H54 (cell line): ENCODE results near the gene ACAD9.
A peak's percentile ranks its signal among the peaks of the same experiment; 100 is the strongest.
"Not testable (repeated sequence)": the region's sequence is repeated elsewhere in the genome, so short reads cannot be mapped to it uniquely, and the experiment has no call there.

Source experiments
- DNase-seq: peaks from one replicate; pipeline ENCODE4 v3.0.0; 2011; ENCODE audit warnings: low spot score, mixed read lengths; ENCODE audit not compliant: insufficient read length
- FAIRE-seq: peaks from 3 replicates; lab custom pipeline; 2011; peaks lifted over from hg19 to GRCh38; lab: Jason Lieb, UNC
- POLR2A ChIP-seq: IDR thresholded peaks from 2 replicates; pipeline ENCODE4 v1.6.1; 2011; ENCODE audit warnings: low read depth, mild to moderate bottlenecking, low read length

The ACAD9 gene

DNA sequence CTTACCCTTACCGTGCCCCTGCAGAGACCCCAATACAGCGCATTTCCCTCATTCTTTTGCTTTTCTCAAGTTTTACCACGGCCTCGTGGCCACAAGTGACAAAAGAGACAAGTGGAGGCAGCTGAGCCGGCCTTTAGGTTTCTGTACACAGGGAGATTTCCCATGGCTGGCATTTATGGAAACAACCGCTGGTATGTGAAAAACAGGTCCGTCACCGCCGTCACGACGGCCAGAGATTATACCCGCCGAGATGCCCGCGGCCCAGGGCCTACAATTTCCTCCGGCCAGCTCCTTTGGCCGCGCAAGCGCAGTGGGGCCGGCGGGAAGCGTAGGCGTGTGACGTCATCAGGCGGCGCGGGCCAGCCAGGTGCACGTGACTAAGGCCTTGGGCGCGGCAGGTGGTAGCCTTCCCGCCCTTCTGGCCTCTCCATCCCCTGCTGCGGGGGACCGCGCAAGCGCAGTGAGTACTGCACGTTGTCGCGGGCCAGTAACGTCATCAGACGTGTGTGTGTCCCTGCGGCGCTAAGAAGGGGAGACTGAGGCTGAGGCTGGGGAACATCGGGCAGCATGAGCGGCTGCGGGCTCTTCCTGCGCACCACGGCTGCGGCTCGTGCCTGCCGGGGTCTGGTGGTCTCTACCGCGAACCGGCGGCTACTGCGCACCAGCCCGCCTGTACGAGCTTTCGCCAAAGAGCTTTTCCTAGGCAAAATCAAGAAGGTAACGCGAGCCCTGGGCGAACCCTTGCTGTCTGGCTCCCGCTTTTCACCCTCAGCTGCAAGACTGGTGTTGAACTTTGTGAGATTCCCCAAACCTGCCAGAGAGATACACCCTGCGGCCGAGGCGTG, at the start of gene ACAD9:
TSS of gene ACAD9 (plus strand) at position 496 of the 845 bp plus-strand sequence. CDS start at position 568, 72 bp downstream.
- peak; percentile 75 for TF ChIP-seq POLR2A
- peak; percentile 55 for FAIRE-seq
- DNase-seq = peak; percentile 98

DNA sequence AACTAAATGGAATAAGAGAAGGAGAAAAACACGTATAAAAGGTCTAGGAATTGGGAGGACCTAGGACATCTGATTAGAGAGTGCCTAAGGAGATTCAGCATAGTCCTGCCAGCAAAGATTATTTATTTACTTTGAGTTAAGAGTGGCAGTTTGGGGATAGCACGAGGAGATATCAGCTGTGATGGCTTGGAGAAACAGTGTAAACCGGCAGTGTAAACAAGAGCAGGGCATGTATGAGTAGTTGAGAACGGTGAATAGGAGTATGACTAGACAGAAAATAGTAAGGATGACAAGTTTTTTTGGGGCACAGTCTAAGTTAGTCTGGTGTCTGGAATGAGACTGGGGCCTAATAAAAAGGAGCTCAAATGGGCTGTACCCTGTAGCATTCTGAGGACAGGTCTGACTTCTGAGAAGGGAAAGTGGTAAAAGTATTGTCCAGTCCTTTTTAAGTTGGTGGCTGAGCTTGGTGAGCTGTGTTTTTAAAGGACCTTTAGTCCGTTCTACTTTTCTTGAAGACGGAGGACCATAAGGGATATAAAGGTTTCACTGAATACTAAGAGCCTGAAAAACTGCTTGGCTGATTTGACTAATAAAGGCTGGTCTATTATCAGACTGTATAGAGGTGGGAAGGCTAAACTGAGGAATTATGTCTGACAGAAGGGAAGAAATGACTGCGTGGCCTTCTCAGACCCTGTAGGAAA, 49.3 kb upstream of the ACAD9 start:
- FAIRE-seq, DNase-seq: not testable (repeated sequence)

- DNase-seq, FAIRE-seq: not testable (repeated sequence)
Observed at GRCh38 chr3:128830762-128831161, 48.7 kb upstream of the ACAD9 start.

GRCh38 chr3:128832979-128833378, 46.4 kb upstream of the ACAD9 start:
- not testable (repeated sequence) for FAIRE-seq, DNase-seq

- DNase-seq (no peak), FAIRE-seq (no peak)
- TF ChIP-seq POLR2A = no peak
Observed at GRCh38 chr3:128835096-128835495, 44.3 kb upstream of the ACAD9 start.

DNA sequence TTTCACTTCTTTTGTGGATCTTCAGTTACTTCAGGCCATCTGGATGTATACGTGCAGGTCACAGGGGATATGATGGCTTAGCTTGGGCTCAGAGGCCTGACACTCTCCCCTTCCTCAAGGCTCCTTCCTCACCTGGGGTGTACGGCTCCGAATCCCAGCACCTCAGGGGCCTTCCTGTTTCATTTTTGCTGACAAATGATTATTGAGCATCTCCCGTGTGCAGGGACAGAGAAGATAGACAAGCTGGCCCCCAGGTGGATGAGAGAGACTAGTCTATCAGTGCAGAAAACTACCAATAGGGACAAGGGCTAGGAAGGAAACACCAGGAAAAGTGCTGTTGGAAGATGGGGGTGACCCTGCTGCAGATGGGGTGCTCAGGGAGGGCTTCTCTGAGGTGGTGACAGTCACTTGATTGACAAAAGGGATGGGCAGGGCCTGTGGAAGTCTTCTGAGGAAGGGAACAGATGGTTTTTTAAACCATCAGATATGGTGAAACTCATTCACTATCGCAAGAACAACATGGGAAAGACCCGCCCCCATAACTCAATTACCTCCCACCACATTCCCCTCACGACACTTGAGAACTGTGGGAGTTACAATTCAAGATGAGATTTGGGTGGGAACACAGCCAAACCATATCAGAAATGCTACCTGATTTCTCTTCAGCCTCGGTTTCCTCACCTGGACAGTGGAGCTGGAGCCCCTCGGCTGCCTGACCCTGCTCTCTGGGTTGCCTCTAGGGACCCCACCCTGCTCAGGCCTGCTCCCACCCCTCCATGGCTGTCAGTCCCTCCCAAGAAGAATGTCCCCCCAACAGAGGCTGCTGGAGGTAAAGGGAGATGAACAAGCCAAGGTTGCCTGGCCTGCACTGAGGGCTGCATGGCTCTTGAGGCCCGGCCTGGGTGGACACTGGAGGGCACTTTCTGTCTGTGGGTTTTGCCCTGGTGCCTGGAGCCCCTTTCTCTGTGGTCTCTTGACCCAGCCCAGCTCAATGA, 37.2 kb upstream of the ACAD9 start:
- FAIRE-seq (no peak), DNase-seq (no peak)
- no peak for TF ChIP-seq POLR2A

DNA sequence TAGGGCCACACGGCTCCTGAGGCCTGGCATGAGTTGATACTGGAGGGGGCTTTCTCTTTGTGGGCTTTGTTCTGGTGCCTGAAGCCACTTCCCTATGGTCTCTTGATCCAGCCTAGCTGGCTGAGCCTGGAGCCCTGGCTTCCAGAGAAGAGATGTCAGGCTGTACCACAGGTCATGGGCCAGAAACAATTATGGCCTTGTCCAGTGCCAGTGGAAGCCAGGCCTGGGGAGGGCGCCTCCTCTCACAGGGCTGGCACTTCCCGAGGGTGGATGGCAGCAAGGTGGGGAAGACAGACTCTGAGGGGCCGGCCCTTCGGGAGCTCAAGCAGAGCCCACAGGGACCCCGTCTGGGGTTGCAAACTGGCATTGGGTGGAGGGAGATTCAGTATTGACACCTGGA, 34.9 kb upstream of the ACAD9 start:
- no peak for DNase-seq
- no peak for FAIRE-seq
- TF ChIP-seq POLR2A = no peak

GRCh38 chr3:128845119-128845777, 34.2 kb upstream of the ACAD9 start:
- DNase-seq (peak; percentile 26), FAIRE-seq (no peak)
- no peak for TF ChIP-seq POLR2A

- no peak for FAIRE-seq
- DNase-seq = peak; percentile 99
Observed at GRCh38 chr3:128845778-128846485, 33.5 kb upstream of the ACAD9 start.

DNA sequence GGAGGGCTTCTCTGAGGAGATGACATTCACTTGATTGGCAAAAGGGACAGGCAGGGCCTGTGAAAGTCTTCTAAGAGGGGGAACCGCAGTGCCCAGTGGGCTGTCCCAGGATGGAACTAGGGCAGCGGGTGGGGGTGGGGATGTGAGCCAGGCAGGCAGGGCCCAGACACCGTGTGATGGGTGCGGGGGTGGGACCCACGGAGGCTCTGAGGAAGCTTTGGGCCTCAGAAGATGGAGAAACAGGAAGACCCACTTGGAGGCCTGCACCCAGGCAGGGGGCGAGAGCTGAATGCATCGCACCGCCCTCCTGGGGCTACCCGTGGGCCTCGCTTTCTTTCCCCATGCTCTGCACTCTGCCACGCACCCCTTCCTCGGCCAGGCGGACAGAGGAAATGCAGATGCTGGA, 32.9 kb upstream of the ACAD9 start:
- DNase-seq (no peak), FAIRE-seq (no peak)
- no peak for TF ChIP-seq POLR2A

More at GRCh38 chr3:128845778-128846485, 33.5 kb upstream of the ACAD9 start:
- TF ChIP-seq POLR2A = no peak; the same call in 1 of the 2 replicates

DNA sequence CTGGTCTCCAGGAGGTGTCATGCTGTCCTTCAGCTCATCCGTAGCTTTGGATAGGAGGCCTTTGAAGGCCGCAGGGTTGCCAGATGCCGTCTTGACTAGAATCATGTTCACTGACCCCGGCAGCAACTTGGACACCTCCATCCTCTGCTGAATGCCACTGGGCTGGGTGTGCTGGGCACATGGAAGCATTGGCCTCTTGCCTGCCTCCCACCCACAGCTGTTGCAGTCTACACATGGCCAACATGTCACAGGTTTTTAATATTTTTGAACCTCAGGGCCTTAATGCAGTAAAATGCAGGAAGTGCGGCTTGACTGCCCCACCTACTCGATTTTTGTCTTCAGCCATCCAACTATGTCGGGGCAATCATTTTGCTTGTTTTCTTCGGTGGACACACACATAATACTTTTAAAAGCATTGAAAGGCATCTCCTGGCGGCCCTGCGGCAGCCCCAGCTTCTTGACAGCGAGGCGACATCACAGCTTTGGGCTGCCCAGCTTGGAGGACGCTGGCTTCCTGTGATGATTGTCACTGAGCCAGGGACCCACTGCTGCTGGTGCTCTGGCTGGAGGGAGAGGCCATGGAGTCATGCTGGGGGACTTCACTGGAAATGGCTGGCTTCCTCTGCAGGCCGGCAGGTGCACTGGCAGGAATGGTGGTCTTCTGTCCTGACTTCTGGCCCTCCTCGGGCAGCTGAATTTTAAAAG, 31.6 kb upstream of the ACAD9 start:
- no peak for TF ChIP-seq POLR2A
- FAIRE-seq = no peak
- no peak for DNase-seq

- no peak for TF ChIP-seq POLR2A
- no peak for FAIRE-seq
- DNase-seq = no peak
Observed at GRCh38 chr3:128848936-128849335, 30.5 kb upstream of the ACAD9 start.
